Right lobe of liver (tissue), 4 donors: ENCODE results near the gene DERL3.

ENCODE experiments used
- CTCF ChIP-seq, 4 donors: fragments of 200-600 bp in 3 of 4; fragments of 450-650 bp in 1 of 4; IDR thresholded peaks; one replicate each; pipeline versions ENCODE4 v1.5.1 to v1.8.0; 2016 to 2022; ENCODE audit warnings: antibody characterized with exemption in 4 of 4, mild to moderate bottlenecking in 2 of 4
- POLR2A ChIP-seq: fragments of 450-650 bp; IDR thresholded peaks from one replicate; pipeline ENCODE4 v1.6.1; 2017; ENCODE audit warnings: antibody characterized with exemption, mild to moderate bottlenecking
- donor health status: DM: no; HTN: no; CAD: no.
- donor health status: DM: no; HTN: no; CAD: no.
- donor health status: DM: no; HTN: yes; CAD: no.

GRCh38 chr22:23820748-23821211, 18.0 kb downstream of the DERL3 start:
- TF ChIP-seq CTCF (IDR thresholded peaks at IDR 0.05), result no peak
- no peak for TF ChIP-seq POLR2A
